Kidney (tissue), 14 donors: Measurements from ENCODE around the gene NFE2L1. TPM values are rescaled to one million over a fixed set of nuclear protein-coding genes. Genes with fewer than 3 reads are reported as not detected.

ENCODE experiments used
- DNase-seq, 5 donors: peaks; one replicate each; pipeline ENCODE4 v3.0.0-alpha.2; 2013 to 2020
- FAIRE-seq: peaks from 2 replicates; lab custom pipeline; 2012; peaks lifted over from hg19 to GRCh38; lab: Jason Lieb, UNC
- H3K27ac ChIP-seq, 2 donors: one replicate each; pipeline ENCODE4 v1.7.0; 2013; ENCODE audit warnings: low read depth in 2 of 2, low read length in 2 of 2, inconsistent platforms in 1 of 2
- H3K27me3 ChIP-seq: one replicate; pipeline ENCODE4 v1.7.1; 2013; ENCODE audit warnings: low read length, inconsistent platforms; ENCODE audit not compliant: control insufficient read depth, insufficient read depth
- H3K36me3 ChIP-seq, 3 donors: one replicate each; pipeline versions ENCODE4 v1.7.0 to v1.7.1; 2013; ENCODE audit warnings: low read length in 3 of 3, control low read depth in 1 of 3, inconsistent platforms in 1 of 3; ENCODE audit not compliant: insufficient read depth in 3 of 3, control insufficient read depth in 2 of 3
- H3K4me1 ChIP-seq, 3 donors: one replicate each; pipeline versions ENCODE4 v1.7.0 to v1.7.1; 2013; ENCODE audit warnings: low read length in 3 of 3, inconsistent platforms in 1 of 3, low read depth in 1 of 3; ENCODE audit not compliant: control insufficient read depth in 2 of 3, insufficient read depth in 2 of 3
- H3K4me3 ChIP-seq, 3 donors: one replicate each; pipeline versions ENCODE4 v1.7.0 to v1.8.1; 2013; ENCODE audit warnings: low read length in 3 of 3, control low read depth in 1 of 3, inconsistent platforms in 1 of 3
- H3K9ac ChIP-seq, 3 donors: one replicate each; pipeline versions ENCODE4 v1.7.0 to v1.7.1; 2013; ENCODE audit warnings: low read length in 3 of 3, control low read depth in 1 of 3, inconsistent platforms in 1 of 3
- H3K9me3 ChIP-seq, 3 donors: one replicate each; pipeline versions ENCODE4 v1.7.0 to v1.7.1; 2013; ENCODE audit warnings: low read length in 3 of 3, control low read depth in 1 of 3, inconsistent platforms in 1 of 3; ENCODE audit not compliant: control insufficient read depth in 2 of 3, insufficient read depth in 1 of 3
- intact Hi-C: fragments of 100-400 bp; cut with DNase I; formaldehyde crosslinking; loops from one replicate; pipeline ENCODE4 v1.11.1; 2022
- polyA plus RNA-seq: library from polyadenylated mRNA; stranded (reverse); fragments of 350-450 nt; fragmentation: Illumina TruSeq; extraction: RNeasy Lipid Tissue Mini Kit (QIAGEN cat#74804); gene quantifications from one replicate; pipeline ENCODE4 v1.2.3, GENCODE V29; 2014; ENCODE audit warnings: low read depth, low replicate concordance; ENCODE audit not compliant: insufficient read depth
- total RNA-seq: library from RNA; stranded (reverse); fragmentation: NEBNext Ultra II Directional; extraction: Animal tissue kit (Norgen Biotek cat#: 25700); gene quantifications from one replicate; pipeline ENCODE4 v1.2.1, GENCODE V29; 2021
- TF ChIP-seq, protein P1 (sequence below): IDR thresholded peaks from 3 replicates; pipeline ENCODE4 v1.5.1; 2012; ENCODE audit warnings: mild to moderate bottlenecking, moderate library complexity, borderline replicate concordance; ENCODE audit not compliant: insufficient read depth; ENCODE audit errors: extremely low read depth
- donor health status: control.
- donor health status: control.
- donor health status: control.
- donor health status: control.
- donor health status: control.
- donor health status: DM: yes; HTN: yes; CAD: no.
- donor health status: Normal renal cell carcinoma (clear cell type).

The NFE2L1 gene
- total and polyA plus RNA-seq, 2 donors from 2014 or later: 146 to 254 TPM

DNA sequence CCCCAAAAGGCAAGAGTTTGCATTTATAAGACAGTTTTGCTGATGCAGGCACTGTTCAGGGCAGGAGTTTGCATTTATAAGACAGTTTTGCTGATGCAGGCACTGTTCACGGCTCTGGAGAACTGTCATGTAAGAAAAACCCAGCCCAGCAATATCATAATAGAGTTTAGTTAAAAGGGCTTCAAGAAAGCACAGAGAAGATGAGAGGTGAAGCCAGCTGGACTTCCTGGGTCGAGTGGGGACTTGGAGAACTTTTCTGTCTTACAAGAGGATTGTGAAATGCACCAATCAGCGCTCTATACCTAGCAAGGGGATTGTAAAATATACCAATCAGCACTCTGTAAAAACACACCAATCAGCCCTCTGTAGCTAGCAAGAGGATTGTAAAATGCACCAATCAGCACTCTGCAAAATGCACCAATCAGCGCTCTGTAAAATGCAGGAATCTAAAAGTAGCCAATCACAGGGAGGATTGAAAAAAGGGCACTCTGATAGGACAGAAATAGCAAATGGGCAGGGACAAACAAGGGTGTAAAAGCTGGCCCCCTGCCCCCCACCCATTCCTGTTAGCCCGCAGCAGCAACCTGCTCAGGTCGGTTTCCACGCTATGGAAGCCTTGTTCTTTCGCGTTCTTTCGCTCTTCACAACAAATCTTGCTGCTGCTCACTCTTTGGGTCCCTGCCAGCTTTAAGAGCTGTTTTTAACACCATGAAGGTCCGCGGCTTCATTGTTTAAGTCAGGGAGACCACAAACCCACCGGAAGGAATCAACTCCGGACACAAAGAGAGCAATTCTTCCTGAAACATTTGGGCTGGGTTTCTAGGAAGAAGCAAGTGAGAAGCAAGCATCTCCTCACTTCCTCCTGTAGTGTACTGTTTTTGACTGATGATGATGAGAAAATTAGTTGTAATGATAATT lies 54.9 kb downstream of the NFE2L1 start:
- Histone ChIP-seq H3K36me3 (no peaks in the 10 kb centered on the region), H3K9me3 (no peaks in the 10 kb centered on the region), H3K9ac (no peak overlapping the region), H3K27ac (no peak overlapping the region), H3K4me1 (peaks cover 0 to 5% (median 0%) of the 10 kb centered on the region in 3 donors), H3K4me3 (no peak overlapping the region), H3K27me3 (no peaks in the 10 kb centered on the region)
- FAIRE-seq: no peak
- intact Hi-C loops: no loop called here
- TF ChIP-seq, protein P1, sequence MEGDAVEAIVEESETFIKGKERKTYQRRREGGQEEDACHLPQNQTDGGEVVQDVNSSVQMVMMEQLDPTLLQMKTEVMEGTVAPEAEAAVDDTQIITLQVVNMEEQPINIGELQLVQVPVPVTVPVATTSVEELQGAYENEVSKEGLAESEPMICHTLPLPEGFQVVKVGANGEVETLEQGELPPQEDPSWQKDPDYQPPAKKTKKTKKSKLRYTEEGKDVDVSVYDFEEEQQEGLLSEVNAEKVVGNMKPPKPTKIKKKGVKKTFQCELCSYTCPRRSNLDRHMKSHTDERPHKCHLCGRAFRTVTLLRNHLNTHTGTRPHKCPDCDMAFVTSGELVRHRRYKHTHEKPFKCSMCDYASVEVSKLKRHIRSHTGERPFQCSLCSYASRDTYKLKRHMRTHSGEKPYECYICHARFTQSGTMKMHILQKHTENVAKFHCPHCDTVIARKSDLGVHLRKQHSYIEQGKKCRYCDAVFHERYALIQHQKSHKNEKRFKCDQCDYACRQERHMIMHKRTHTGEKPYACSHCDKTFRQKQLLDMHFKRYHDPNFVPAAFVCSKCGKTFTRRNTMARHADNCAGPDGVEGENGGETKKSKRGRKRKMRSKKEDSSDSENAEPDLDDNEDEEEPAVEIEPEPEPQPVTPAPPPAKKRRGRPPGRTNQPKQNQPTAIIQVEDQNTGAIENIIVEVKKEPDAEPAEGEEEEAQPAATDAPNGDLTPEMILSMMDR: no peak
- no peak for DNase-seq

DNA sequence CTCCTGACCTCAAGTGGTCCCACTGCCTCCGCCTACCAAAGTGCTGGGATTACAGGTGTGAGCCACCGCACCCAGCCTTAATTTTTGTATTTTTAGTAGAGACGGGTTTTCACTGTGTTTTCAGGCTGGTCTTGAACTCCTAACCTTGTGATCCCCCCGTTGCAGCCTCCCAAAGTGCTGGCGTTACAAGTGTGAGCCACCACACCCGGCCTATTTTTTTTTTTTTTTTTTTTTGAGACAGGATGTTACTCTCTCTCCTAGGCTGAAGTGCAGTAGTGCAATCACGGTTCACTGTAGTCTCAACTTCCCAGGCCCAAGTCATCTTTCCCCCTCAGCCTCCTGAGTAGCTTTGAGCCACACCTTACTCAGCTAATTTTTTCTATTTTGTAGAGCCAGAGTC lies 56.3 kb downstream of the NFE2L1 start:
- Histone ChIP-seq H3K9me3 (no peaks in the 10 kb centered on the region), H3K27me3 (no peaks in the 10 kb centered on the region), H3K4me3 (no peak overlapping the region), H3K36me3 (no peaks in the 10 kb centered on the region), H3K4me1 (peaks cover 0 to 10% (median 6%) of the 10 kb centered on the region in 3 donors), H3K9ac (no peak overlapping the region), H3K27ac (no peak overlapping the region)
- TF ChIP-seq, protein P1: no peak
- intact Hi-C loops: no loop called here
- FAIRE-seq (no peak), DNase-seq (no peak)

DNA sequence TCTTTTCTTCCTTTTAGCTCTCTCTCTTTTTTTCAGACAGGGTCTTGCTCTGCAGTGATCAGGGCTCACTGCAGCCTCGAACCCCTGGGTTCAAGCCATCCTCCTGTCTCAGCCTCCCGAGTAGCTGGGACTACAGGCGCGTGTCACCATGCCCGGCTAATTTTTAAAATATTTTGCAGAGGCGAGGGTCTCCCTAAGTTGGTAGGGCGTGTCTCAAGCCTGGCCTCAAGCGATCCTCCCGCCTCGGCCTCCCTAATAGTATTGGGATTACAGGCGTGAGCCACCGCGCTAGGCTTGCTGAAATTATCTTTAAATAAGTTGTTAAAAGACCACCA lies 58.6 kb downstream of the NFE2L1 start:
- Histone ChIP-seq H3K9me3 (no peaks in the 10 kb centered on the region), H3K36me3 (no peaks in the 10 kb centered on the region), H3K9ac (peak overlapping the region; percentile 92 to 96 (median 94)), H3K4me3 (peak overlapping the region; percentile 93 to 99 (median 94)), H3K27me3 (no peaks in the 10 kb centered on the region), H3K4me1 (peaks cover 0 to 6% (median 6%) of the 10 kb centered on the region in 3 donors), H3K27ac (peak overlapping the region; percentile 92 to 95)
- intact Hi-C loops: no loop called here
- DNase-seq (no peak), FAIRE-seq (no peak)
- TF ChIP-seq, protein P1: no peak
